Measurements from ENCODE around the gene VPS8.

Gene VPS8

GRCh38 chr3:185049710-185050109 is 237.7 kb downstream of the VPS8 start:
- H3K27ac ChIP-seq (ENCODE audit: low read depth, low read length) = no peak overlapping the region
- no peak overlapping the region for H3K4me3 ChIP-seq (ENCODE audit: low read length)
- peaks cover 2% of the 10 kb centered on the region for H3K4me1 ChIP-seq (ENCODE audit: control insufficient read depth, insufficient read depth, low read length)
- H3K27me3 ChIP-seq (ENCODE audit: control insufficient read depth, insufficient read depth, low read length) = no peaks in the 10 kb centered on the region
- H3K9ac ChIP-seq (ENCODE audit: low read length) = no peak overlapping the region
- peaks cover 17% of the 10 kb centered on the region for H3K36me3 ChIP-seq (ENCODE audit: control insufficient read depth, insufficient read depth, low read length)

- Histone ChIP-seq H3K4me1 (ENCODE audit: control insufficient read depth, insufficient read depth, low read length) (no peaks in the 10 kb centered on the region), H3K4me3 (ENCODE audit: low read length) (no peak overlapping the region), H3K36me3 (ENCODE audit: control insufficient read depth, insufficient read depth, low read length) (peaks cover 17% of the 10 kb centered on the region), H3K27ac (ENCODE audit: low read depth, low read length) (no peak overlapping the region), H3K9ac (ENCODE audit: low read length) (no peak overlapping the region), H3K27me3 (ENCODE audit: control insufficient read depth, insufficient read depth, low read length) (no peaks in the 10 kb centered on the region)
Observed at GRCh38 chr3:185051801-185052200, 239.8 kb downstream of the VPS8 start.

- Histone ChIP-seq H3K4me1 (ENCODE audit: control insufficient read depth, insufficient read depth, low read length) (no peaks in the 10 kb centered on the region), H3K36me3 (ENCODE audit: control insufficient read depth, insufficient read depth, low read length) (peaks cover 17% of the 10 kb centered on the region), H3K4me3 (ENCODE audit: low read length) (no peak overlapping the region), H3K27me3 (ENCODE audit: control insufficient read depth, insufficient read depth, low read length) (no peaks in the 10 kb centered on the region), H3K9ac (ENCODE audit: low read length) (no peak overlapping the region), H3K27ac (ENCODE audit: low read depth, low read length) (no peak overlapping the region)
Observed at GRCh38 chr3:185052631-185053030, 240.7 kb downstream of the VPS8 start.

GRCh38 chr3:185056908-185057307 is 244.9 kb downstream of the VPS8 start:
- Histone ChIP-seq H3K36me3 (ENCODE audit: control insufficient read depth, insufficient read depth, low read length) (peaks cover 3% of the 10 kb centered on the region), H3K9ac (ENCODE audit: low read length) (no peak overlapping the region), H3K27me3 (ENCODE audit: control insufficient read depth, insufficient read depth, low read length) (no peaks in the 10 kb centered on the region), H3K4me3 (ENCODE audit: low read length) (no peak overlapping the region), H3K4me1 (ENCODE audit: control insufficient read depth, insufficient read depth, low read length) (no peaks in the 10 kb centered on the region), H3K27ac (ENCODE audit: low read depth, low read length) (no peak overlapping the region)

- H3K36me3 ChIP-seq (ENCODE audit: control insufficient read depth, insufficient read depth, low read length) = peaks cover 3% of the 10 kb centered on the region
- H3K4me3 ChIP-seq (ENCODE audit: low read length) = no peak overlapping the region
- H3K27ac ChIP-seq (ENCODE audit: low read depth, low read length) = no peak overlapping the region
- H3K4me1 ChIP-seq (ENCODE audit: control insufficient read depth, insufficient read depth, low read length) = no peaks in the 10 kb centered on the region
- H3K27me3 ChIP-seq (ENCODE audit: control insufficient read depth, insufficient read depth, low read length) = no peaks in the 10 kb centered on the region
- H3K9ac ChIP-seq (ENCODE audit: low read length) = no peak overlapping the region
Observed at GRCh38 chr3:185057829-185058228, 245.9 kb downstream of the VPS8 start.

GRCh38 chr3:185058796-185059195 is 246.8 kb downstream of the VPS8 start:
- Histone ChIP-seq H3K27me3 (ENCODE audit: control insufficient read depth, insufficient read depth, low read length) (no peaks in the 10 kb centered on the region), H3K4me1 (ENCODE audit: control insufficient read depth, insufficient read depth, low read length) (no peaks in the 10 kb centered on the region), H3K9ac (ENCODE audit: low read length) (no peak overlapping the region), H3K36me3 (ENCODE audit: control insufficient read depth, insufficient read depth, low read length) (peaks cover 3% of the 10 kb centered on the region), H3K27ac (ENCODE audit: low read depth, low read length) (no peak overlapping the region), H3K4me3 (ENCODE audit: low read length) (no peak overlapping the region)

GRCh38 chr3:185059766-185060165 is 247.8 kb downstream of the VPS8 start:
- Histone ChIP-seq H3K27ac (ENCODE audit: low read depth, low read length) (no peak overlapping the region), H3K9ac (ENCODE audit: low read length) (no peak overlapping the region), H3K27me3 (ENCODE audit: control insufficient read depth, insufficient read depth, low read length) (no peaks in the 10 kb centered on the region), H3K4me3 (ENCODE audit: low read length) (no peak overlapping the region), H3K36me3 (ENCODE audit: control insufficient read depth, insufficient read depth, low read length) (no peaks in the 10 kb centered on the region), H3K4me1 (ENCODE audit: control insufficient read depth, insufficient read depth, low read length) (no peaks in the 10 kb centered on the region)

GRCh38 chr3:185060655-185061054 is 248.7 kb downstream of the VPS8 start:
- no peak overlapping the region for H3K9ac ChIP-seq (ENCODE audit: low read length)
- no peaks in the 10 kb centered on the region for H3K36me3 ChIP-seq (ENCODE audit: control insufficient read depth, insufficient read depth, low read length)
- H3K27me3 ChIP-seq (ENCODE audit: control insufficient read depth, insufficient read depth, low read length) = no peaks in the 10 kb centered on the region
- H3K4me1 ChIP-seq (ENCODE audit: control insufficient read depth, insufficient read depth, low read length) = no peaks in the 10 kb centered on the region
- no peak overlapping the region for H3K4me3 ChIP-seq (ENCODE audit: low read length)
- no peak overlapping the region for H3K27ac ChIP-seq (ENCODE audit: low read depth, low read length)

- Histone ChIP-seq H3K4me3 (ENCODE audit: low read length) (no peak overlapping the region), H3K4me1 (ENCODE audit: control insufficient read depth, insufficient read depth, low read length) (no peaks in the 10 kb centered on the region), H3K9ac (ENCODE audit: low read length) (no peak overlapping the region), H3K27me3 (ENCODE audit: control insufficient read depth, insufficient read depth, low read length) (no peaks in the 10 kb centered on the region), H3K27ac (ENCODE audit: low read depth, low read length) (no peak overlapping the region), H3K36me3 (ENCODE audit: control insufficient read depth, insufficient read depth, low read length) (no peaks in the 10 kb centered on the region)
Observed at GRCh38 chr3:185062191-185062590, 250.2 kb downstream of the VPS8 start.

- Histone ChIP-seq H3K4me1 (ENCODE audit: control insufficient read depth, insufficient read depth, low read length) (no peaks in the 10 kb centered on the region), H3K27ac (ENCODE audit: low read depth, low read length) (no peak overlapping the region), H3K4me3 (ENCODE audit: low read length) (no peak overlapping the region), H3K27me3 (ENCODE audit: control insufficient read depth, insufficient read depth, low read length) (no peaks in the 10 kb centered on the region), H3K36me3 (ENCODE audit: control insufficient read depth, insufficient read depth, low read length) (no peaks in the 10 kb centered on the region), H3K9ac (ENCODE audit: low read length) (no peak overlapping the region)
Observed at GRCh38 chr3:185063431-185063830, 251.5 kb downstream of the VPS8 start.

GRCh38 chr3:185065059-185065458 is 253.1 kb downstream of the VPS8 start:
- H3K9ac ChIP-seq (ENCODE audit: low read length) = no peak overlapping the region
- H3K4me1 ChIP-seq (ENCODE audit: control insufficient read depth, insufficient read depth, low read length) = no peaks in the 10 kb centered on the region
- no peaks in the 10 kb centered on the region for H3K27me3 ChIP-seq (ENCODE audit: control insufficient read depth, insufficient read depth, low read length)
- H3K4me3 ChIP-seq (ENCODE audit: low read length) = no peak overlapping the region
- no peaks in the 10 kb centered on the region for H3K36me3 ChIP-seq (ENCODE audit: control insufficient read depth, insufficient read depth, low read length)
- H3K27ac ChIP-seq (ENCODE audit: low read depth, low read length) = no peak overlapping the region

GRCh38 chr3:185066251-185066650 is 254.3 kb downstream of the VPS8 start:
- no peak overlapping the region for H3K4me3 ChIP-seq (ENCODE audit: low read length)
- no peak overlapping the region for H3K27ac ChIP-seq (ENCODE audit: low read depth, low read length)
- H3K9ac ChIP-seq (ENCODE audit: low read length) = no peak overlapping the region
- H3K27me3 ChIP-seq (ENCODE audit: control insufficient read depth, insufficient read depth, low read length) = no peaks in the 10 kb centered on the region
- no peaks in the 10 kb centered on the region for H3K4me1 ChIP-seq (ENCODE audit: control insufficient read depth, insufficient read depth, low read length)
- no peaks in the 10 kb centered on the region for H3K36me3 ChIP-seq (ENCODE audit: control insufficient read depth, insufficient read depth, low read length)

GRCh38 chr3:185067173-185067572 is 255.2 kb downstream of the VPS8 start:
- Histone ChIP-seq H3K36me3 (ENCODE audit: control insufficient read depth, insufficient read depth, low read length) (no peaks in the 10 kb centered on the region), H3K27ac (ENCODE audit: low read depth, low read length) (no peak overlapping the region), H3K9ac (ENCODE audit: low read length) (no peak overlapping the region), H3K27me3 (ENCODE audit: control insufficient read depth, insufficient read depth, low read length) (no peaks in the 10 kb centered on the region), H3K4me1 (ENCODE audit: control insufficient read depth, insufficient read depth, low read length) (no peaks in the 10 kb centered on the region), H3K4me3 (ENCODE audit: low read length) (no peak overlapping the region)
